HG03135 (cell line): Measurements from ENCODE around the gene B2M.
"Not testable (repeated sequence)": the region's sequence is repeated elsewhere in the genome, so short reads cannot be mapped to it uniquely, and the experiment has no call there.

Experiments used
- ATAC-seq: cut with Tn5 transposase; IDR thresholded peaks from one replicate; pipeline ENCODE4 v1.9.1; 2021; ENCODE audit warnings: mild to moderate bottlenecking, moderate library complexity; ENCODE audit not compliant: unreplicated experiment

The B2M gene

DNA sequence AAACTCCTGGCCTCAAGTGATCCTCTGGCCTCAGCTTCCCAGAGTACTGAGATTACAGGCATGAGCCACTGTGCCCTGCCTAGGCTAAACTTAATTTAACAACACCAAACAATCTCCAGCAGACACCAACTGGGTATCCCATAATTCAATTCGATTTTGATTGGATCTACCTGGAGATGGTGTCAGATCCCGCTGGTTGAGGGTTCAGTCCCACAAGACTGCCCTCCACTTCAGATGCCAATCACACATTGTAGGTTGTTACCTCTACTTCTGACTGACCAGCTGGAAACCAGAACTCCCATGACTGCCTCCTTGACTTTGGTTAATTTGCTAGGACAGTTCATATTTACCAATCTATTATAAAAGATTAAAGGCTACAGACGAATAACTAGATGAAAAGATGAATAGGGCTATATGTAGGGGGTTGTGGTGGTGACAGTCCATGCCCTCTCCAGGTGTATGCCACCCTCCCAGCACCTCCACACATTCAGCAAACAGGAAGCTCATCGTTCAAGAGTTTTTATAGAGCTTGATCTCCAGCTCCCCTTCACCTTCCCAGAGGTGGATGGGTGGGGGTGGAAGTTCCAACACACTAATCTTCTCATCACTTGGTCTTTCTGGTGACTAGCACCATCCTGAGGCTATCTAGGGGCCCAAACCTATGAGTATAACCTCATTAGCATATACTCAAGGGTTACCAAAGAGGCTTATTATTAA lies 9.3 kb downstream of the B2M start:
- no peak for ATAC-seq

DNA sequence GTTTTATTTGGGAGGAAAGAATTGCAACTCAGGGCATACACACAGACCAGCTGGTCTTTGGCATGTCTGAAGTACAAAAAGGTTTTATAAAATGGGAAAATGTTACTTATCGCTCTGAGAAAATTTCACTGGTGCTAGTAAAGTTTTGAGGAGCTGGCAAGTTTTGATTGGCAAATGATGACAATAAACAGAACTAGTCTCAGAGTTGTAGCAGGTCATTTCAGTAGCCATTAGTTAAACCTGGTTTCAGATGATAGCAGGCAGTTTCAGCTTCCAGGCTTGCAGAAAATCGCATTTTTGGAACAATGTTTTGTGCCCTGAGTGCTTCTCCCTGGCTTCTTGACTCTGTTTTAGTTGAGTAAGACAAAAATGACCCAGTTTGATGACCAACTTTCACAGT lies 10.7 kb downstream of the B2M start:
- no peak for ATAC-seq

DNA sequence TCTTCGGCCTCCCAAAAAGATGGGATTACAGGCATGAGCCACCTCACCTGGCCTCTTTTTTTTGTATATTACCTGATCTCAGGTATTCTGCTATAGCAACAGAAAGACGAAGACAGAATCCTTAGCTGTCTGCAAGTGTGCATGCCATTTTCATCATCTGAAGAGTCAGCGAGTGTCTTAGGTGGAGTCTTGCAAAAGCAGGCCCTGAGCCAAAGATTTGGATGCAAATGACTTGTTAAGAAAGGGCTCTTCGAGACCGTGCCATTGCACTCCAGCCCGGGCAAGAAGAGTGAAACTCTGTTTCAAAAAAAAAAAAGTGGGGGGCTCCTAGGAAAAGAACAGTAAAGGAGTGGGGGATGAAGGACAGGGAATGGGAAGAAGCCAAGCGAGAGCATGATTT lies 14.8 kb downstream of the B2M start:
- ATAC-seq = no peak

DNA sequence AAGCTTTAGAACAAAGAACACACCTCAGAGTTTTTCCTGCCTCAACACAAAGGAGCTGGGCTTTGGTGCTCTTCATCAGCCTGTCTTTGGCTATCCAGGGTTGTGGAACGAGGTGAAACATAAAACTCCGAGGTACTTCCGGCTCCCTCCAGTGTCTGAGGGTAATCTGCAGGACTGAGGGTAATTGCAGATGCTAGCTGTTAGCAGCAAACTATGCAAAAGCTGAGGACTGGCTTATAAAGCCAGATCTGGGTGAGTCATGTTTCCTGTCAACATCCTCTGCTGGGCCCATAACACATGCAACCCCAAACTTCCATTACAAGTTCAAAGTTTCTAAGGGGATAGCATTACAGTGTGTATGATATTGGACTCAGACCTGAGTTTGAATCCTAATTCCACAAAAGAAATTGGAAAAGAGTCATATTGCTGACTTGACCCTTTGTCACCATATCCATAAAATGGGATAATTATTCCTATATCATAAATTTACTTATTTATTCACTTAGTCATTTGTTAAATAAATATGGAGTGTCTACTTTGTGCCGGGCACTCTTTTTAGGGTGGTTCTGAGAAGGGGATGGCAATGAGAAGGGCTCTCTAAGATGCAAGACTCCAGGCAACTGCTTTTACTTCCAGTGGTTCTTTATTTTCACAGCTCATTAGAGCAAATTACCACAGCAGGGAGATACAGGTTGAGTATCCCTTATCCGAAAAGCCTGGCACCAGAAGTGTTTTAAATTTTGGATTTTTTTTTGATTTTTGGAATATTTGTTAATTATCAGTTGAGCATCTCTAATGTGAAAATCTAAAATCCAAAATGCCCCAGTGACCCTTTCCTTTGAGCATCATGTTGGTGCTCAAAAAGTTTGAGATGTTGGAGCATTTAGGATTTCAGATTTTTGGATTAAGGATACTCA lies 15.5 kb downstream of the B2M start:
- peak; percentile 45 for ATAC-seq

DNA sequence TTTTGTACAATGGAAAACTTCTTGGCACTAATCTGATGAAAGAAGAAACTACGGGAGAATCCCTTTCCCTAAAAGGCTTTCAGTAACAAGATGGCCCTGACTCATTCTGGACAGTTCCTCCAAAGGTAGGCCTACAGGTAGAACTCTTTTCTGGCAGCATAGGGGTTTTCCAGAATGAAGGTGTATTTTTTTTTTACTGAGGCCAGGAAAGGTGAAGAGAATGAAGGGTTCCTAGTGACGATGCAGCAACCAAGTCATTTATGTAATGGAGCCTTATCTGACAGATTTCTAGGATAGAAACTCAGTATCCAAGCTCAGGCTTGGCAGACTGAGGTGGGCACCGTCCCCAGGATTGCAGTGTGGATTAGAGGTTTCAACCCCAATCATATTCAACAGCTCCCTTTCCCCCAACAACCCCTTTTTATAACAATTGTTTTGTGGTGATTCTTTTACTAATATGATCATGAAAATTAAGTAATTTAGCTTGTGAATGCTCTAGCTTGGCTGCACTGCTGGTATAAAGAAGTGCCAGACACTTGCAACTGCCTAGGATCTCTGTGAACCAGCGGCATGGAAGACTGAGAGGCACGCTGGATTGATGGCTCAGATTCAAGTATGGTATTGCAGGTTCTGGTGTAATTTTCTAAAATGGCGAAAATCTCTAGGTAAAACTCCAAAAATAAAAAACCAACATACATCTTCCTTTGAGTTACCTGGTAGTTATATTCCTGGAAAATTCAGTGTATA lies 16.3 kb downstream of the B2M start:
- ATAC-seq = no peak

DNA sequence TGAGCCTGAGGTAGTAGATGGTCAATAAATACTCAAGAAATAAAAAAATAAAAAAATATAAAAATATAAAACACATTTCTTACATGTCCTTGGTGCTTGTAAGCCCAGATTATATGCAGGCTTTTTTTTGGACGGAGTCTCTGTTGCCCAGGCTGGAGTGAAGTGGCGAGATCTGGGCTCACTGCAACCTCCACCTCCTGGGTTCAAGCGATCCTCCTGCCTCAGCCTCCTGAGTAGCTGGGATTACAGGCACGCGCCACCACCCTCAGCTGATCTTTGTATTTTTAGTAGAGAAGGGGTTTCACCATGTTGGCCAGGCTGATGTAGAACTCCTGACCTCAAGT lies 16.9 kb downstream of the B2M start:
- not testable (repeated sequence) for ATAC-seq

DNA sequence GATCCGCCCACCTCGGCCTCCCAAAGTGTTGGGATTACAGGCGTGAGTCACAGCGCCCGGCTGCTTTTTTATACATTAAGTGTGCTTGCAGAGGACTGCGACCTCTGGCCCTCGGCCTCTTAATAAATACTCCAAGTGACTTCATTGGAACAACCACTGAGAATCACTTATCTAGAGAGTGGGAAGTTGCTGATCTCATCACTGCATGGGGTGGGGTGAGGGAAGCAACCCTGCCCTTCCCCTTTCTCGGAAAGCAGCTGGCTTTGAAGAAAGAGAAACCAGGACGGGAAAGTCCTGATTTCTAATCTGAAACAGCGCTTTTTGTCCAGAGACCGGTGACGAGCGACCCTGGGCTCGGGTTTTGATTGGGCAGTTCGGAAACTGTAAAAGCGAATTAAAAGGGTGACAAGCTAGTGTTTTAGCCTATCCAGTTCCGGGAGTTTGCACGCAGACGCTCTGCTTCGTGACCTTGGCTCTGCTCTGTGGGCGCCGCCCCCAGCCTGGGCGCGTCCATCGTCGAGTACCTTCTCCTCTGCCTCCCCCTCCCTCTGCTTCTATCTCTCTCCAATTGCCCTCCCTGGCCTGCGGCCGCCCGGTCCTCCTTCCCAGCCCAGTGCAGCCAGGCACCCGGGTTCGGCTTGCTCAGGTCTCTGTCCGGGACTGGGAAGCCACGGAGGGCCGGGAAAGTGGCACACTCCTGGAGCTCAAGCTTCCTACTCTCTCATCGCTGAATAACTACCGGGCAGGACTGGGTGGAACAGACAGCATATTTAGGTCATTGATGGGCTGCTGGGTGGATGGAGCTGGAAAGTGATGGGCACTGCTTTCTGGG lies 17.5 kb downstream of the B2M start:
- ATAC-seq = peak; percentile 72

DNA sequence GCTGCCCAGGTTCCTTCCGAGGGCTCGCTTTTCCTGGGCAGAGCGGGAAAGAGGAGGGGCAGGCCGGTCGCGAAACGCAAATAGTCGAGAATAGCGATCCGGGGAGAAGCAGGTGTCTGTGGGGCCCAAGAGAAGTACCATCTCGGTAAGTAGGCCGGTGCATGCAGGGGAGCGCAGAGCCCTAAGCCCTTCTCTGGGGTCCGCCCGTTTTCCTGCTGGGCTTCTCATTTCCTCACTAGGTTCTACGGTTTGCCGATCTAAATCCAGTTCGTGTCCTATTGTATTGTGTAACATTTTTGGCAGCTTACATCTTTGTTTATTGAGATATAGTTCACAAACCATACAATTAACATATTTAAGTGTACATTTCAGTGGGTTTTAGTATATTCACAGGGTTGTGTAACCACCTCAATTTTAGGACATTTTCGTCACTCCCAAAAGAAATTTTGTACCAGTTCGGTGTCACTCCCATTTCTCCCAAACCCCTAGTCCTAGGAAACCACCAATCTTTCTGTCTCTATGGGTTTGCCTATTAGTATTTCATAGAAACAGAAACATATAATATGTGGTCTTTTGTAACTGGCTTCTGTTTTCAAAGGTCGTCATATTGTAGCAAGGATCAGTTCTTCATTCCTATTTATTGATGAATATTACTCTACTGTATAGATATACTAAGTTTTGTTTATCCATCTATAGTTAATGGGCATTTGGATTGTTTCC lies 18.3 kb downstream of the B2M start:
- no peak for ATAC-seq

DNA sequence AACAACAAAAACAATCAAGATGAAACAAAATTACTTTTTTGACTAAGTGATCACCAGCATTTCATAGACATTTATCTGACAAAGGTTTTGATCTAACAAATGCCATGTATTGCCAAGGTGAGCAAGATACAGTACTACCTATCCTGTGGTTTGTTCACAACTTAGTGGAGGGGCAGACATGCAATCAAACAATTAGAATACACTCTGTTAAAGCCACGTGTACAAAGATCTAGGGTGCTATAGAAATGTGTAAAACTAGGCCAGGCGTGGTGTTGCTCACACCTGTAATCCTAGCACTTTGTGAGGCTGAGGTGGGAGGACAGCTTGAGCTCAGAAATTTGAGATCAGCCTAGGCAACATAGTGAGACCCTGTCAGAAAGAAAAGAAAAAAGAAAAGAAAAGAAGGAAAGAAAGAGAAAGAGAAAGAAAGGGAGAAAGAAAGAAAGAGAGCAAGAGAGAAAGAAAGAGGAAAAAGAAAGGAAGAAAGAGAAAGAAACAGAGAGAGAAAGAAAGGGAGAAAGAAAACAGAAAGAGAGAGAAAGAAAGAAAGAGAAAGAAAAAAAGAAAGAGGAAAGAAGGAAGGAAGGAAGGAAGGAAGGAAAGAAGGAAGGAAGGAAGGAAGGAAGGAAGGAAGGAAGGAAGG lies 23.6 kb downstream of the B2M start:
- ATAC-seq = no peak

DNA sequence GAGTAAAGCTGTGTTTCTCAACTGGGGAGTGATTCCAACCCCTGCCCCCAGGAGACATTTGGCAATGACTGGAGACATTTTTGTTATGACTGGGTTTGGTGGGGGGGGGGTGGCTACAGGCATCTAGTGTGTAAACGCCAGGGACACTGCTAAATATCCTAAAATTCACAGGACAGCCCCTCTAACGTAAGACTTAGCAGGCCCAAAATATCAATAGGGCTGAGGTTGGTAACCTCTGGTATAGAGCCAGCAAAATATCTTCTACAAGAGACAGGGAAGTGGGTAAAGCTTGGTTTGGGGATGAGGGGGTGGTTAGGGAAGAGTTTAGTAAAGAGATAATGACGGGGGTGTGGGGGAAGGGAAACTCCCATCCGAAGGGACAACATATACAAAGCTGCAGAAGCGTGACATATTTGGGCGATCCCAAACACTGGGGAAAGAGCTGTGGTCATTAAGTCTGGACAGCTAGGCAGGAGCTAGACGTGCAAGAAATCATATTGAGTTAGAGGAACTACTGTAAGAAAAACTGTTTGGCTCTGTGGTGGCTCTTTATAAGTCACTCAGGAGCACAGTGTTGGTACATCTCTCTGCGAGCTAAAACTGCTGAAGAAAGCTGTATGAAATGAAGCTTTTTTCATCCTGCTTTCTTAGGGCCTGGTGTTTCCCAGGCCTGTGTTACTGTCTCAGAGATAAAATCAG lies 24.3 kb downstream of the B2M start:
- ATAC-seq = peak; percentile 39

DNA sequence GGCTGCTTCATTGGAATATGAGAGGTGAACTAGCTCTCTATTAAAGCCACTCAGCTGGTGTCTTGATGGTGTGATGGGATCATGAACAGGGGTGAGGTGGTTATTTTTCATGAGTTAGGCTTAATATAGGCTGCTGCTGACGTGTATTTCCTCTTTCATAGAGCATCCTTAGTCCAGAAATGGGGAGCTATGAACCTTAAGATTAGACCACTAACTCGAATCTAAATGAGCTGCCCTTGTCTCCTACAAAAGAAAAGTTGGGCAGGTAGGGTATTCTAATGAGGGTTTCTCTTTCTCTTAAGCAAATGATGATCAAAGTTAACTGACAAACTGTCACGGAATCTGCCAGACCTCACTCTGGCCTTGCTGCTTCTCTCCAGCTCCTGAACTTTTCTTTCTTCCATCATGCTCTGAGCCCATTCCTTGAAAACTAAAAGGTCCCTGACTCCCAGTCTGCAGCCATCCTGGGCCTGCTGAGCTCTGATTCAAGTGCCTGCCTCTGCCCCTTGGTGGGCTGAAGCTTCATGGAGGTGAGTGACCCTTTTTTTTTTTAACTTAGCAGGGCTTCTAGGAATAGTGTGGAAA lies 25.0 kb downstream of the B2M start, which contains the start of gene TRIM69:
TRIM69 (plus strand) TSS at position 348 of the 585 bp plus-strand sequence; CDS start at position 525, 177 bp downstream.
- ATAC-seq = peak; percentile 40

DNA sequence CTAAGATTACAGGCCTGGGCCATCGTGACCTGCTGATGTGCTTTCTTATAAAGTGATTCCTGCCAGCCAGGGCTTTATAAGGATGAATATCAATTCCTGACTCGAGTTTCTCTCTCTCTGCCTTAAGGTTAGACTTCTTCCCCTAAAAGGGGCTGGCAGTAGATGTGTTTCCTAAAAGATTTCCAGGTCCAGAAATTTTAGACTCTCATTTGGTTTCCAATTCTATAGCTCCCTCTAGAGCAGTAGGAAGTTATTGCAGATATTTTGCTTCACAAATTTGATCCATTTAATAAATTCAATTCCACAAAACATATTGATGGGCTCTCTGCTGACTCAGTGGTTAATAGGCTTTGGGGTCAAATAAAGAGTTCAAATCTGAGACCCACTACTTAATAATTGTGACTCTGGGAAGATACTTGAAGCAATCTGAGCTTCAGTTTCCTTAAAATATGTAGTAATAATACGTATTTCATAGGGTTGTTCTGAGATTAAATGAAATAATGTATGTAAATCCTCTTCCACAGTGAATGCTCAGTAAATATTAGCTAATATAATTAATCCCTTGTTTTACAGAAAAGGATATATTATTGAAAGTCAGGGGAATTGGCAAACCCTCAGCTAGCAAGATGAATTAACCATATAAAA lies 27.1 kb downstream of the B2M start:
- no peak for ATAC-seq

DNA sequence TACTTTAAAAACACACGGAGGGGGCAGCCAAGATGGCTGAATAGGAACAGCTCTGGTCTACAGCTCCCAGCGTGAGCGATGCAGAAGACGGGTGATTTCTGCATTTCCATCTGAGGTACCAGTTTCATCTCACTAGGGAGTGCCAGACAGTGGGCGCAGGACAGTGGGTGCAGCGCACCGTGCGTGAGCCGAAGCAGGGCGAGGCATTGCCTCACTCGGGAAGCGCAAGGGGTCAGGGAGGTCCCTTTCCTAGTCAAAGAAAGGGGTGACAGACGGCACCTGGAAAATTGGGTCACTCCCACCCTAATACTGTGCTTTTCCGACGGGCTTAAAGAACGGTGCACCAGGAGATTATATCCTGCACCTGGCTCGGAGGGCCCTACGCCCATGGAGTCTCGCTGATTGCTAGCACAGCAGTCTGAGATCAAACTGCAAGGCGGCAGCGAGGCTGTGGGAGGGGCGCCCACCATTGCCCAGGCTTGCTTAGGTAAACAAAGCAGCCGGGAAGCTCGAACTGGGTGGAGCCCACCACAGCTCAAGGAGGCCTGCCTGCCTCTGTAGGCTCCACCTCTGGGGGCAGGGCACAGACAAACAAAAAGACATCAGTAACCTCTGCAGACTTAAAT lies 28.0 kb downstream of the B2M start:
- ATAC-seq = not testable (repeated sequence)

DNA sequence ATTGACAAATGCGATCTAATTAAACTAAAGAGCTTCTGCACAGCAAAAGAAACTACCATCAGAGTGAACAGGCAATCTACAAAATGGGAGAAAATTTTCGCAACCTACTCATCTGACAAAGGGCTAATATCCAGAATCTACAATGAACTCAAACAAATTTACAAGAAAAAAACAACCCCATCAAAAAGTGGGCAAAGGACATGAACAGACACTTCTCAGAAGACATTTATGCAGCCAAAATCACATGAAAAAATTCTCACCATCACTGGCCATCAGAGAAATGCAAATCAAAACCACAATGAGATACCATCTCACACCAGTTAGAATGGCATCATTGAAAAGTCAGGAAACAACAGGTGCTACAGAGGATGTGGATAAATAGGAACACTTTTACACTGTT lies 32.1 kb downstream of the B2M start:
- ATAC-seq = not testable (repeated sequence)

DNA sequence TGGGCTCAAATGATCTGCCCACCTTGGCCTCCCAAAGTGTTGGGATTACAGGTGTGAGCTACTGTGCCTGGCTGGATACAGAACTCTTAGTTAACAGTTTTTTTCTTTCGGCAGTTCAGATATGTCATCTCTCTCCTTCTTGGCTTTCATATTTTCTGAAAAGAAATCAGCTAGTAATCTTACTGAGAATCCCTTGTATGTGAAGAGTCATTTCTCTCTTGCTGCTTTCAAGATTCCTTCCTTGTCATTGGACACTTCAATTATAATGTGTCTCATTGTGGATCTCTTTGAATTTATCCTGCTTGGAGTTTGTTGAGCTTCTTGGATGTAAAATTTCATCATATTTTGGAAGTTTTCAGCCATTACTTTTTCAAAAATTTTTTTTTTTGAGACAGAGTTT lies 42.0 kb downstream of the B2M start:
- no peak for ATAC-seq

DNA sequence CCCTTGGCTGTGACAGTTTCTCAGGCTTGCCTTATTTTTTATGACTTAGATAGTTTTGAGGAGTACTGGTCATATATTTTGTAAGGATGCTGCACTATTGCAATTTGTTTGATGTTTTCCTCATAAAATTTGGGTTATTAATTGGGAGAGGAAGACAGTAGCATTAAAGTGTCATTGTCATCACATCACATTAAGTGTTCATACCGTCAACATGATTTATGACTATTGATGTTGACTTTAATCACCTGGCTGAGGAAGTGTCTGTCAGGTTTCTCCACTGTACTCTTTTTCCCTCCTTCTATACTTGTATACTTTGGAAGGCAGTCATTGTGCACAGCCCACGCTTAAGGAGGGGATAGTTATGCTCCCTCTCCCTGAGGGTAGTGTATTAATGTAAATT lies 51.9 kb downstream of the B2M start:
- no peak for ATAC-seq

DNA sequence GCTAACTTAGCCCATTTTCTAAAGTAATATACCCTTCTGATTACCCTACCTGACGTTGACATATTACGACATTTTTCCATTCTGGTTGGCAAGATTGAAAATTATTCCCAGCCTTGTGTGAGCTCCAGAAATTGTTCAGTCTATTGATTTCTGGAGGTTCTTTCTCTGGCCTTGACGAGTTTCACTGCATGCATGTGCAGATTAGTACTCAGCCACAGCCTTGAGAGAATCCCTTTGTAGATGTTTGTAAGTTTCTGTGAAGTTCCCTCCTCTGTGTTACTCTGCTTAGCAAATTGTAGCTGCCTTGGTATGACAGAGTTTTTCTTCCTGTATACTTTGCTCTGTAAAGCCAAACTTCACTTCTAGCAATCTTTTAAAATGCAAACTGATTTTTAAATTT lies 52.5 kb downstream of the B2M start:
- ATAC-seq = no peak

DNA sequence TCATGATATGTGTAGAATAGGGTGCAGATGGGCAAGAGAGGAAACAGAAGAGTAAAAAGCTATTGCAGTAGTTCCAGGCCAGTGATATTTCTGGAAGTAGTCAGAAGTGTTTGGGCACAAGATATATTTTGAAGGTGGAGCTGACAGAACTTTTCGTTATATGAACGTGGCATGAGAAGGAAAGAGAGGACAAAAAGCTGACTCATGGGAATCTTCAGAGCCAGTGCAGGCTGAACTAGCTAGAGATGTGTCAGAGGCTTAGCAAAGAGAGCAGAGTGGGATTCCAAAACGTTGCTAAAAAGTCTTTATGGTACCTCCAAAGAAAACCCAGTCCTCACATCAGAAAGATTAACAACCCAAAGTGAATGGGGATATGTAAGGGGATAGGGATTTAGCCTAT lies 53.7 kb downstream of the B2M start:
- no peak for ATAC-seq
